Thoracic aorta (tissue), 2 donors: Measurements from ENCODE around the gene TNRC6C. TPM values are rescaled to one million over a fixed set of nuclear protein-coding genes. Genes with fewer than 3 reads are reported as not detected.

Source experiments
- ATAC-seq: fragments of 150-250 bp; one replicate; pipeline ENCODE4 v1.8.0; 2017; ENCODE audit warnings: low read depth; ENCODE audit not compliant: insufficient number of reproducible peaks, low FRiP score
- DNase-seq: peaks from one replicate; pipeline ENCODE4 v3.0.0-alpha.2; 2020; ENCODE audit warnings: low spot score
- H3K27ac ChIP-seq, 2 donors: fragments of 200-600 bp; sonication (generic); 1 replicate in 1 of 2; 2 replicates in 1 of 2; pipeline ENCODE4 v1.5.1; 2016; ENCODE audit warnings: mild to moderate bottlenecking in 2 of 2, moderate library complexity in 2 of 2
- H3K27me3 ChIP-seq: fragments of 200-600 bp; sonication (generic); replicated peaks from 2 replicates; pipeline ENCODE4 v1.6.0; 2016; ENCODE audit warnings: mild to moderate bottlenecking; ENCODE audit not compliant: insufficient read depth
- H3K36me3 ChIP-seq: fragments of 200-600 bp; sonication (generic); one replicate; pipeline ENCODE4 v1.5.1; 2016
- H3K4me1 ChIP-seq, 2 donors: fragments of 200-600 bp; sonication (generic); 1 replicate in 1 of 2; 2 replicates in 1 of 2; pipeline versions ENCODE4 v1.5.1 to v1.6.0; 2016; ENCODE audit warnings: low read depth in 2 of 2, mild to moderate bottlenecking in 1 of 2; ENCODE audit not compliant: control insufficient read depth in 1 of 2
- H3K4me3 ChIP-seq: fragments of 200-600 bp; sonication (generic); 2 replicates; pipeline ENCODE4 v1.5.1; 2016; ENCODE audit warnings: mild to moderate bottlenecking
- H3K9me3 ChIP-seq: fragments of 200-600 bp; sonication (generic); 2 replicates; pipeline ENCODE4 v1.5.1; 2016
- total RNA-seq, 2 donors: library from RNA; depleted of rRNA; stranded (reverse); fragments of >200 nt; gene quantifications; one replicate each; pipeline versions ENCODE4 v1.1.0 to v1.2.3, GENCODE V29; 2016
- TF ChIP-seq, protein P1 (sequence below): fragments of 200-600 bp; sonication (generic); IDR thresholded peaks from one replicate; pipeline ENCODE4 v1.5.1; 2019; ENCODE audit warnings: antibody characterized with exemption

The TNRC6C gene
- total RNA-seq, 2 donors from 2014 or later = 27.8 to 41.1 TPM

DNA sequence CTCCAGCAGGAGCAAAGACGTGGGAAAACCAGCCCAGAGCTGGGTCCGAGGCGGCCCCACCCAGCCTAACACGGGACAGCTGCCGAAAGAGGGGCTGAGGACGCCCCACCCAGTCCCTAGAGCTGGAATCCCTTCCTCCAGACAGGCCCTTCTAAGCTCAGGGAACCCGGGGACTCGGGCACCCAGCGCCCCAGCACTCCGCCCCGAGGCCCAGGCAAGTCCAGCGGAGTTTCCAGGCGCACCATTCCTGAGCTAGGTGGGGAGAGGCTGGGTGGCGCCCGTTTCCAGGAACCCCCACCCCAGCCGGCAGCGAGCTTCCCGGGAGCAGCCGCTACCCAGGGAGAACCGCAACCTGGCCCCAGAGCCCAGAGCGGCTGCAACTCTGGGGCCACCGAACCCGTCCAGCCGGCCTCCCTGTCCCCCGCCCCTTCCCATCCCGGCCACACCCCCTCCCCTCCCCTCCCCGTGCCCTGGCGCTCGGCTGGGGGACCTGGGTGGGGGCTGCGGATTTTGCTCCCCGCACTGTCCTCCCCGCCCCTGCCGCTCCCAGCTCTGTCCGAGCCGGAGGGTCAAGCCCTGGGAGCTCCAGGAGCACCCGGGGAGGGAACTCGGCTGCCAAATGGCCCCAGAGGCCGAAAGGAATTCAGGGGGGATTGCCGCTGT lies 169.5 kb downstream of the TNRC6C start:
- H3K4me1 ChIP-seq = peaks cover 19 to 50% of the 10 kb centered on the region in 2 donors
- H3K27ac ChIP-seq = peak overlapping the region in 1 of 2 donors; percentile 57
- TF ChIP-seq, protein P1, sequence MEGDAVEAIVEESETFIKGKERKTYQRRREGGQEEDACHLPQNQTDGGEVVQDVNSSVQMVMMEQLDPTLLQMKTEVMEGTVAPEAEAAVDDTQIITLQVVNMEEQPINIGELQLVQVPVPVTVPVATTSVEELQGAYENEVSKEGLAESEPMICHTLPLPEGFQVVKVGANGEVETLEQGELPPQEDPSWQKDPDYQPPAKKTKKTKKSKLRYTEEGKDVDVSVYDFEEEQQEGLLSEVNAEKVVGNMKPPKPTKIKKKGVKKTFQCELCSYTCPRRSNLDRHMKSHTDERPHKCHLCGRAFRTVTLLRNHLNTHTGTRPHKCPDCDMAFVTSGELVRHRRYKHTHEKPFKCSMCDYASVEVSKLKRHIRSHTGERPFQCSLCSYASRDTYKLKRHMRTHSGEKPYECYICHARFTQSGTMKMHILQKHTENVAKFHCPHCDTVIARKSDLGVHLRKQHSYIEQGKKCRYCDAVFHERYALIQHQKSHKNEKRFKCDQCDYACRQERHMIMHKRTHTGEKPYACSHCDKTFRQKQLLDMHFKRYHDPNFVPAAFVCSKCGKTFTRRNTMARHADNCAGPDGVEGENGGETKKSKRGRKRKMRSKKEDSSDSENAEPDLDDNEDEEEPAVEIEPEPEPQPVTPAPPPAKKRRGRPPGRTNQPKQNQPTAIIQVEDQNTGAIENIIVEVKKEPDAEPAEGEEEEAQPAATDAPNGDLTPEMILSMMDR = no peak
- H3K36me3 ChIP-seq = no peaks in the 10 kb centered on the region
- H3K9me3 ChIP-seq = no peaks in the 10 kb centered on the region
- H3K27me3 ChIP-seq = no peaks in the 10 kb centered on the region
- ATAC-seq (no peak), DNase-seq (no peak)
- H3K4me3 ChIP-seq = peak overlapping the region; percentile 79

DNA sequence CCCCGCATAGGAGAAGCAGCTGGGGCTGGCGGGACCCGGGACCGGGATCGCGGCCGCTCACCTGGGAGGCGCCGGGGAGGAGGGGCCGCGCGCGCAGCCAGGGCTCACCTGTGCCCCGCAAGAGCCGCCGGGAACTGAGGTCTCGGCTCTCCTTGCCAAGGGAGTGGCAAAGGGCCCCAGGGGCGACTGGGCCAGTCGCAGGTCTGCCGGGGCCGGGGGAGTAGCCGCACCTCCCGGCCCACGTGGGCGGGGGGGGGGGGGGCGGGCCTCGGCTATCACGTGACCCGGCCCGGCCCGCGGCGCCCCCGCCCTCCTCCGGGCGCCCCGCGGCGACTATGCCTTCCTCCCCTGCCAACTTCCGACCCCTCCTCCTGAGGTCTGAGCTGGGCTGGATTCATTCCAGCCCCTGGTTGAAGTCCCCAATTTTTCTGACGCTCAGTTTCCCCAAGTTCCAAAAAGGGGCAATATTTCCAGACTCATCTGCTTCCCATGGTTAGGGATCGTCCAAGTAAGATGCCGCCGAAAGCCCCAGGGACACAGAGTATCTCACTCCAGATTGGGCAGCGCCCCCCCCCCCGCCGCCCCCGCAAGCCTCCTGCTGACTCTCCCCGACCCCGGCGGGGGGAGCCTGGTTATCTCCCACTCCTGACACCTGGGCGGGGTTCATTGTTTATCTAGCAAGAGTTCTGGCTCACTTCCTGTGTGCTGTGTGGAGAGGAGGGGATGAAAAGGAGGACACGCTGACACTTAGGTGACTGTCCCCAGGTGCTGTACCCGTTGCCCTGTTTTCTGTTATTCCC lies 170.2 kb downstream of the TNRC6C start, which contains the start of gene TMC6:
Gene TMC6, minus strand, starts transcription at position 205 of the 800 bp plus-strand sequence. CDS start 1,923 bp downstream, outside the sequence.
- H3K27me3 ChIP-seq = no peaks in the 10 kb centered on the region
- TF ChIP-seq, protein P1 = no peak
- no peak for DNase-seq

DNA sequence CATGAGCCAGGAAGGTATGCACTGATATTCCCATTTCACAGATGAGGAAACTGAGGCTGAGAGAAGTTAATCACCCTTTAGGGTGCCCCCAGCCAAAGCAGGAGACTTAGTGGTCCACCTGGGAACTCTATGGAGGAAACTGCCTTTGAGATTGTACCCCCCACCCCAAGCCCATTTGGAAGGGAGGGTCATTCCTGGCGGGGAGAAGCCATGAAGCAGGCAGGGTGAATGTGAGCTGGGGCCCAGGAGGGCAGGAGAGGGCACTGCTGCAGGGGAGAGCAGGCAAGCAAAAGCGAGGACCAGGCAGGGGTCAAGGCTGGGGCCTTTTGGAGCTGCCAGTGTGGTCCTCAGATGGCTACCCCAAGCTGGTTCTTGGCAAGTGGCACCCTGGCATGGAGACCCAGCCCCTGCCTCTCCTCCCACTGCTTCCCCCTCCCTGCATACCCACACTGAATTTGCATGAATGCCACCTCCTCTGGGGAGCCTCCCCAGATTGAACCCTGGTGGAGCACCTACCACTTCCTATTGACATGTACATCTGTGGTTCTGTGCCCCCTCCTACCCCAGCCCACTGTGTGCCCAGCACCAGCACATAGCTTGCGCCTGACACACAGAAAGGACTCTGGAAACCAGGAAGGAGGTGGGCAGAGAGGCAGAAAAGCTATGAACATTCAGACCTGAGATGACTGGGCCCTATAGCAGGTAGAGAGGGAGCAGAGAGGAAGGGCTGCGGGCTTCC lies 171.0 kb downstream of the TNRC6C start:
- H3K27ac ChIP-seq = no peak overlapping the region
- H3K4me1 ChIP-seq = peaks cover 19 to 50% of the 10 kb centered on the region in 2 donors
- TF ChIP-seq, protein P1 = no peak
- no peak for ATAC-seq
- no peaks in the 10 kb centered on the region for H3K27me3 ChIP-seq
- peak overlapping the region; percentile 79 for H3K4me3 ChIP-seq
- no peaks in the 10 kb centered on the region for H3K9me3 ChIP-seq
- no peak for DNase-seq
- H3K36me3 ChIP-seq = no peaks in the 10 kb centered on the region

More for the DNA sequence above, 170.2 kb downstream of the TNRC6C start, which contains the start of gene TMC6:
- Histone ChIP-seq H3K27ac (peak within 1 kb of the TSS in 1 of 2 donors; percentile 57), H3K36me3 (no peaks in the 10 kb centered on the region), H3K4me1 (peaks cover 19 to 50% of the 10 kb centered on the region in 2 donors), H3K9me3 (no peaks in the 10 kb centered on the region), H3K4me3 (peak within 1 kb of the TSS; percentile 79)
- ATAC-seq = no peak

DNA sequence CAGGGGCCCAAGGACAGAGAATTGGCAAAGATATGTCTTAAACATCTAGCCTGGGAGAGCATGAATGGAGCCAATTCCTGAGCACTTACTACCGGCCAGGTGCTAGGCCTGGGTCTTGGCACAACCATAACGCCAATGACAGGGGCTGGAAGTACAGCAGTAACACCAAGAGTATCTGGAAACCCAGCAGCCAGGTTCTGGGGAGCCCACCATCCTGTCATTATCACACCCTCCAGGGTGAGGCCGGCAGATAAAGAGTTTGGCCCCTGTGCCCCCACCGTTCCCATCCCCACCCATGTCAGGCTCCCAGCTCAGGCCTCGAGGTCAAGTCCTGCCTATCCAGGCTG lies 171.6 kb downstream of the TNRC6C start:
- Histone ChIP-seq H3K4me3 (peak overlapping the region; percentile 61), H3K36me3 (no peaks in the 10 kb centered on the region), H3K27me3 (no peaks in the 10 kb centered on the region), H3K27ac (no peak overlapping the region), H3K4me1 (peaks cover 19 to 46% of the 10 kb centered on the region in 2 donors), H3K9me3 (no peaks in the 10 kb centered on the region)
- ATAC-seq (no peak), DNase-seq (no peak)
- TF ChIP-seq, protein P1 = no peak
